ENCODE measurements around the gene WFIKKN1. TPM values are rescaled to one million over a fixed set of nuclear protein-coding genes. Genes with fewer than 3 reads are reported as not detected.

WFIKKN1 gene
- total and polyA plus RNA-seq, 2 of the 4 experiments (the other 2 are of a cell fraction), result 0.10 TPM; not detected in 1

GRCh38 chr16:590188-590814, 40.5 kb upstream of the WFIKKN1 start:
- peak overlapping the region; percentile 31; the same call in 1 of the 2 replicates for H3K56ac ChIP-seq (ENCODE audit: extremely low read depth, insufficient read depth, low read length)
- peak overlapping the region; percentile 87 for H4K91ac ChIP-seq (ENCODE audit: insufficient read depth, low read depth, low read length)
- peak overlapping the region; percentile 94 for H2AFZ ChIP-seq (replicated peaks; ENCODE audit: low read length, poor library complexity)
- peak overlapping the region; percentile 92 for H3K23ac ChIP-seq (ENCODE audit: low read depth, low read length)
- peak overlapping the region; percentile 64 for H2BK5ac ChIP-seq (ENCODE audit: low read depth, low read length, poor library complexity, severe bottlenecking)
- H3K18ac ChIP-seq (ENCODE audit: low read depth, low read length), result no peak overlapping the region
- no TSS peak for BruUV-seq (replicated peaks)
- H3K4ac ChIP-seq (ENCODE audit: low read depth, low read length), result peak overlapping the region; percentile 82
- peaks cover 18% of the 10 kb centered on the region for H3K4me1 ChIP-seq (ENCODE audit: control insufficient read depth, insufficient read depth, low read length)
- in situ Hi-C loops (cut with MboI; ENCODE audit: low sequenced_read_pairs), result no loop called here
- H3K4me2 ChIP-seq (ENCODE audit: low read depth, low read length), result peak overlapping the region; percentile 95
- ATAC-seq (ENCODE audit: low read depth) (peak; percentile 10), DNase-seq (peak; percentile 47)
- peak overlapping the region; percentile 98 for H3K4me3 ChIP-seq (ENCODE audit: insufficient read depth, low read depth, low read length)
- peaks cover 52% of the 10 kb centered on the region for H4K20me1 ChIP-seq (ENCODE audit: insufficient read depth, low read length)
- ChIA-PET CTCF (interaction anchor here (0.8 kb wide), 1 partner anchor 11 kb away, joined by 3 read pairs; no protein-coding TSS in a partner anchor), POLR2A (ENCODE audit: unreplicated experiment) (no interaction called here)
- intact Hi-C loops (cut with micrococcal nuclease), result no loop called here
- H3K9me3 ChIP-seq (ENCODE audit: control insufficient read depth, insufficient read depth, low read length), result no peaks in the 10 kb centered on the region
- peak overlapping the region; percentile 67 for H2AK5ac ChIP-seq (ENCODE audit: low read depth, low read length)
- H3K27me3 ChIP-seq (ENCODE audit: control insufficient read depth, insufficient read depth, low read length), result no peaks in the 10 kb centered on the region
- no peak overlapping the region for H2BK20ac ChIP-seq (ENCODE audit: low read depth, low read length)
- no peak overlapping the region for H4K5ac ChIP-seq (ENCODE audit: low read depth, low read length)
- dilution Hi-C loops (cut with HindIII; ENCODE audit: low sequenced_read_pairs, unreplicated experiment), result no loop called here
- TF ChIP-seq CTCF (conservative IDR thresholded peaks at IDR 0.05; ENCODE audit: low read depth, low read length) (peak; percentile 10; the same call in 1 of the 2 replicates), RCOR1 (IDR thresholded peaks at IDR 0.05; ENCODE audit: insufficient replicate concordance, low read length) (no peak), NFE2L2 (IDR thresholded peaks at IDR 0.05; ENCODE audit: low read depth, low read length) (no peak), BHLHE40 (IDR thresholded peaks at IDR 0.05; ENCODE audit: low read depth, low read length) (no peak), FOS (IDR thresholded peaks at IDR 0.05; ENCODE audit: low read depth, low read length) (peak; percentile 24; the same call in 1 of the 2 replicates), POLR2A (IDR thresholded peaks at IDR 0.05; ENCODE audit: low read depth, low read length) (no peak), MXI1 (IDR thresholded peaks at IDR 0.05; ENCODE audit: borderline replicate concordance, low read depth, low read length) (peak; percentile 48; the same call in 1 of the 2 replicates), SMC3 (IDR thresholded peaks at IDR 0.05; ENCODE audit: low read depth, low read length) (no peak), RAD21 (IDR thresholded peaks at IDR 0.05; ENCODE audit: low read length) (no peak), MAZ (IDR thresholded peaks at IDR 0.05; ENCODE audit: borderline replicate concordance, low read depth, low read length) (0 out of 2 replicates have a peak, but pooled peaks have one; percentile 18), CEBPB (IDR thresholded peaks at IDR 0.05; ENCODE audit: low read depth, low read length) (no peak), MAFK (IDR thresholded peaks at IDR 0.05; ENCODE audit: low read depth, low read length) (no peak), ELK1 (IDR thresholded peaks at IDR 0.05; ENCODE audit: borderline replicate concordance, low read depth, low read length) (no peak)
- 0 out of 2 replicates have a peak, but pooled peaks cover 2% of the 10 kb centered on the region for H3K36me3 ChIP-seq (ENCODE audit: control insufficient read depth, insufficient read depth, low read length)
- H2BK15ac ChIP-seq (ENCODE audit: low read depth, low read length), result no peak overlapping the region
- peaks cover 25 to 77% of the 10 kb centered on the region in 2 experiments; a peak in 3 of 4 replicates for H3K79me1 ChIP-seq (ENCODE audit: low read depth in 1 of 2, low read length in 2 of 2)
- peaks cover 17% of the 10 kb centered on the region; the same call in 1 of the 2 replicates for H3K9me1 ChIP-seq (ENCODE audit: insufficient read depth, low read length)
- H4K8ac ChIP-seq (ENCODE audit: low read depth in 2 of 2, low read length in 2 of 2), result peak overlapping the region; percentile 28 to 69; a peak in 2 of 4 replicates
- WGBS, 2 experiments (ENCODE audit: extremely low coverage in 2 of 2, insufficient read length in 1 of 2), result 1% methylated on average over 65 of the region's 71 CpGs; no CpG with 5 or more reads in 1 of the 2 experiments
- H2BK120ac ChIP-seq (ENCODE audit: low read depth, low read length), result no peak overlapping the region; the same call in 1 of the 2 replicates
- H3K27ac ChIP-seq (ENCODE audit: insufficient read depth, low read length), result peak overlapping the region; percentile 38
- peak overlapping the region; percentile 74 for H3K9ac ChIP-seq (ENCODE audit: low read depth, low read length)
- peak overlapping the region; percentile 76 for H3K14ac ChIP-seq (replicated peaks; ENCODE audit: low read depth, low read length)
- H2AK9ac ChIP-seq (replicated peaks; ENCODE audit: low read depth, low read length, poor library complexity), result peak overlapping the region; percentile 95
